ENCODE results near the gene RAB18. TPM values are rescaled to one million over a fixed set of nuclear protein-coding genes. Genes with fewer than 3 reads are reported as not detected.

RAB18 gene
- total RNA-seq, 2 experiments from 2014 or later: 52.3 to 61.2 TPM

- Mint-ChIP-seq H3K36me3 (no peaks in the 10 kb centered on the region), H3K9me3 (ENCODE audit: low read depth) (no peaks in the 10 kb centered on the region), H3K27me3 (no peaks in the 10 kb centered on the region), H3K4me3 (no peak overlapping the region), H3K27ac (no peak overlapping the region), H3K4me1 (peaks cover under 1% of the 10 kb centered on the region)
- CTCF ChIA-PET: no interaction called here
- DNase-seq: no peak
- no peak for ATAC-seq
Observed at GRCh38 chr10:27578316-27578715, 74.2 kb downstream of the RAB18 start.

- H3K4me3 Mint-ChIP-seq: no peak overlapping the region
- ATAC-seq: no peak
- H3K36me3 Mint-ChIP-seq: no peaks in the 10 kb centered on the region
- no peak for DNase-seq
- CTCF ChIA-PET: no interaction called here
- no peaks in the 10 kb centered on the region for H3K9me3 Mint-ChIP-seq (ENCODE audit: low read depth)
- H3K4me1 Mint-ChIP-seq: no peaks in the 10 kb centered on the region
- no peaks in the 10 kb centered on the region for H3K27me3 Mint-ChIP-seq
- H3K27ac Mint-ChIP-seq: no peak overlapping the region
Observed at GRCh38 chr10:27581225-27581624, 77.1 kb downstream of the RAB18 start.

- CTCF ChIA-PET: no interaction called here
- ATAC-seq: no peak
- H3K4me3 Mint-ChIP-seq: no peak overlapping the region
- DNase-seq: no peak
- no peaks in the 10 kb centered on the region for H3K9me3 Mint-ChIP-seq (ENCODE audit: low read depth)
- no peak overlapping the region for H3K27ac Mint-ChIP-seq
- no peaks in the 10 kb centered on the region for H3K4me1 Mint-ChIP-seq
- peaks cover 3% of the 10 kb centered on the region for H3K27me3 Mint-ChIP-seq
- H3K36me3 Mint-ChIP-seq: no peaks in the 10 kb centered on the region
Observed at GRCh38 chr10:27584302-27584701, 80.2 kb downstream of the RAB18 start.

Other genes with a start within 250 kb of the RAB18 start
- gene MKX, start 241.5 kb downstream of the RAB18 start, total RNA-seq: not detected

Measured in activated CD8-positive, alpha-beta memory T cell treated with anti-CD3 and anti-CD28 coated beads, Interleukin-2, amount 10 ng/mL, durations not matched to agents 7 days and 5 days (primary cell).